Ishikawa (cell line): ENCODE data around the gene GPC1.

Experiments used
- NFIC ChIP-seq: IDR thresholded peaks from 2 replicates; pipeline ENCODE4 v1.6.1; 2012
- TAF1 ChIP-seq: IDR thresholded peaks from 2 replicates; pipeline ENCODE4 v1.6.1; 2012; ENCODE audit warnings: low read depth, mild to moderate bottlenecking

DNA sequence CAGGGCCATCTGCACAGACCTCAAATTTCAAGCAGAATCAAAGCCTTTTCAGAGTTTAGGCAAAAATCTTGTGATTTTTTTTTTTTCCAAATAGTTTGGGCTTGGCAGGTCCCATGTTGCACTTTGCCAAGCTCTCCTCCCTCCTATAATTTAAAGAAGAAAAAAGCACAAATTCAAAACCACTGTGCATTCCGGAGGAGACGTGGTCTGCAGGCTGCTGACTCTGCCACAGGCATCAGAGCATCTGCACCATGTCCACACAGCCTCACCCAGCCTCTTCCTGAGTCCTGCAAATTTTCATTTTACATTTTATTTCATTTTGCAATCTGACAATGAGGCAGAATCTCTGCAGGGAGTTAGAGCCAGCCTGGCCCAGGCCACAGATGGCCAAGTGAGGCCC lies 15.7 kb upstream of the GPC1 start:
- TF ChIP-seq TAF1 (no peak), NFIC (no peak)
